Measurements from ENCODE around the gene FADS3. TPM values are rescaled to one million over a fixed set of nuclear protein-coding genes. Genes with fewer than 3 reads are reported as not detected.
A peak's percentile ranks its signal among the peaks of the same experiment; 100 is the strongest.

Gene FADS3
- total and polyA plus RNA-seq, 2 donors from 2014 or later: 20.5 to 58.2 TPM

GRCh38 chr11:61844909-61845565 lies 46.3 kb downstream of the FADS3 start:
- peaks cover 2 to 13% (median 10%) of the 10 kb centered on the region in 3 donors for H3K36me3 ChIP-seq (ENCODE audit: control insufficient read depth in 2 of 3, insufficient read depth in 3 of 3, low read length in 3 of 3)
- DNase-seq: no peak

DNA sequence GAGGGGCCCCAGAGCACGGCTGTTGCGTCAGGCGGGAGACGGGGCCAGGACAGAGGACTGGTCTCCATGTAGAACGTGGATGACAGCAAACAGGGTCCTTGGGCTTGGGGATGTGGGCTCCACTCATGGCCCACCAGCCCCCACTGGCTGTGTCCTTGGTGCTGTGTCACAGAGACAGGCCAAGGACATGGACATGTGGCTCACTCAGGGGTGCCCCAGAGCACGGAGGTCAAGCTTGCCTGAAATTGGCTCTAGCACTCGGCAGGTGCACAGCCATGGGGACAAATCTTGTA lies 48.9 kb downstream of the FADS3 start:
- Histone ChIP-seq H3K36me3 (ENCODE audit: control insufficient read depth in 2 of 3, insufficient read depth in 3 of 3, low read length in 3 of 3) (peaks cover 0 to 13% (median 9%) of the 10 kb centered on the region in 3 donors), H3K9me3 (ENCODE audit: control insufficient read depth in 2 of 3, insufficient read depth in 1 of 3, low read length in 3 of 3) (no peaks in the 10 kb centered on the region)

More at GRCh38 chr11:61844909-61845565, 46.3 kb downstream of the FADS3 start:
- intact Hi-C loops (cut with DNase I): no loop called here
- Histone ChIP-seq H3K4me3 (ENCODE audit: low read length in 3 of 3) (no peak overlapping the region), H3K9ac (ENCODE audit: low read length in 3 of 3) (no peak overlapping the region), H3K27ac (ENCODE audit: low read depth in 2 of 2, low read length in 2 of 2) (no peak overlapping the region), H3K4me1 (ENCODE audit: control insufficient read depth in 2 of 3, insufficient read depth in 2 of 3, low read depth in 1 of 3, low read length in 3 of 3) (peaks cover 0 to 3% (median 0%) of the 10 kb centered on the region in 3 donors), H3K27me3 (ENCODE audit: control insufficient read depth, insufficient read depth, low read length) (no peaks in the 10 kb centered on the region), H3K9me3 (ENCODE audit: control insufficient read depth in 2 of 3, insufficient read depth in 1 of 3, low read length in 3 of 3) (no peaks in the 10 kb centered on the region)
- TF ChIP-seq, protein P1, sequence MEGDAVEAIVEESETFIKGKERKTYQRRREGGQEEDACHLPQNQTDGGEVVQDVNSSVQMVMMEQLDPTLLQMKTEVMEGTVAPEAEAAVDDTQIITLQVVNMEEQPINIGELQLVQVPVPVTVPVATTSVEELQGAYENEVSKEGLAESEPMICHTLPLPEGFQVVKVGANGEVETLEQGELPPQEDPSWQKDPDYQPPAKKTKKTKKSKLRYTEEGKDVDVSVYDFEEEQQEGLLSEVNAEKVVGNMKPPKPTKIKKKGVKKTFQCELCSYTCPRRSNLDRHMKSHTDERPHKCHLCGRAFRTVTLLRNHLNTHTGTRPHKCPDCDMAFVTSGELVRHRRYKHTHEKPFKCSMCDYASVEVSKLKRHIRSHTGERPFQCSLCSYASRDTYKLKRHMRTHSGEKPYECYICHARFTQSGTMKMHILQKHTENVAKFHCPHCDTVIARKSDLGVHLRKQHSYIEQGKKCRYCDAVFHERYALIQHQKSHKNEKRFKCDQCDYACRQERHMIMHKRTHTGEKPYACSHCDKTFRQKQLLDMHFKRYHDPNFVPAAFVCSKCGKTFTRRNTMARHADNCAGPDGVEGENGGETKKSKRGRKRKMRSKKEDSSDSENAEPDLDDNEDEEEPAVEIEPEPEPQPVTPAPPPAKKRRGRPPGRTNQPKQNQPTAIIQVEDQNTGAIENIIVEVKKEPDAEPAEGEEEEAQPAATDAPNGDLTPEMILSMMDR (IDR thresholded peaks at IDR 0.05; ENCODE audit: borderline replicate concordance, extremely low read depth, insufficient read depth): no peak
- no peak for FAIRE-seq

GRCh38 chr11:61841636-61842527 lies 49.5 kb downstream of the FADS3 start:
- TF ChIP-seq, protein P1 (IDR thresholded peaks at IDR 0.05; ENCODE audit: borderline replicate concordance, extremely low read depth, insufficient read depth): no peak
- no peaks in the 10 kb centered on the region for H3K9me3 ChIP-seq (ENCODE audit: control insufficient read depth in 2 of 3, insufficient read depth in 1 of 3, low read length in 3 of 3)
- intact Hi-C loops (cut with DNase I): no loop called here
- peaks cover 0 to 13% (median 6%) of the 10 kb centered on the region in 3 donors for H3K36me3 ChIP-seq (ENCODE audit: control insufficient read depth in 2 of 3, insufficient read depth in 3 of 3, low read length in 3 of 3)
- H3K4me3 ChIP-seq (ENCODE audit: low read length in 3 of 3): no peak overlapping the region
- H3K27me3 ChIP-seq (ENCODE audit: control insufficient read depth, insufficient read depth, low read length): no peaks in the 10 kb centered on the region
- FAIRE-seq (no peak), DNase-seq (peak in 1 of 5 donors; percentile 52)
- no peak overlapping the region for H3K27ac ChIP-seq (ENCODE audit: low read depth in 2 of 2, low read length in 2 of 2)
- peaks cover 0 to 3% (median 0%) of the 10 kb centered on the region in 3 donors for H3K4me1 ChIP-seq (ENCODE audit: control insufficient read depth in 2 of 3, insufficient read depth in 2 of 3, low read depth in 1 of 3, low read length in 3 of 3)
- H3K9ac ChIP-seq (ENCODE audit: low read length in 3 of 3): no peak overlapping the region

More for the DNA sequence above, 48.9 kb downstream of the FADS3 start:
- TF ChIP-seq, protein P1 (IDR thresholded peaks at IDR 0.05; ENCODE audit: borderline replicate concordance, extremely low read depth, insufficient read depth): no peak
- Histone ChIP-seq H3K9ac (ENCODE audit: low read length in 3 of 3) (no peak overlapping the region), H3K4me1 (ENCODE audit: control insufficient read depth in 2 of 3, insufficient read depth in 2 of 3, low read depth in 1 of 3, low read length in 3 of 3) (peaks cover 0 to 3% (median 0%) of the 10 kb centered on the region in 3 donors), H3K27me3 (ENCODE audit: control insufficient read depth, insufficient read depth, low read length) (no peaks in the 10 kb centered on the region), H3K27ac (ENCODE audit: low read depth in 2 of 2, low read length in 2 of 2) (no peak overlapping the region), H3K4me3 (ENCODE audit: low read length in 3 of 3) (no peak overlapping the region)
- FAIRE-seq (no peak), DNase-seq (peak in 1 of 5 donors; percentile 55)
- intact Hi-C loops (cut with DNase I): no loop called here

All from kidney (tissue), 14 donors.